GM12873 (cell line): ENCODE results near the gene SLC13A4.

Experiments
- TF ChIP-seq, protein P1 (sequence below): IDR thresholded peaks from 2 replicates; pipeline ENCODE4 v1.5.1; 2012; ENCODE audit warnings: low read depth, mild to moderate bottlenecking, moderate library complexity, low read length, control low read depth; ENCODE audit not compliant: insufficient read depth; ENCODE audit errors: missing control alignments

Gene SLC13A4

DNA sequence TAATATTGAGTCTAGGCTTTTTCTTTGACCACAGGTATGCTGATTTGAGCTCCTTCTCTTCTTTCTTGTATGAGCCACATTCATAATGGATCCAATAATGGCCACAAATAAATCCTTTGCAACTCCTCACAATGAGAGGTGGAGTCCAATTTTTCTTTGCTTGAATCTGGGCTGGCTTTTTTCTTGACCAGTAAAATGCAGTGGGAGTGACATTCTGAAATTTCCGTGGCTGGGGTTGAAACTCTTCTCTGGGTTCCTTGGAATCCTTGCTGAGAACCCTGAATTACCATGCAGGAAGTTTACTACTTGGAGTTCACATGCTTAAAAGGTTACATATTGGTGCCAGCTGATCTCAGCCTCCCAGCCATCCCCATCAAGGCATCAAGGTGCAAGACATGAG, 43.1 kb upstream of the SLC13A4 start:
- TF ChIP-seq, protein P1, sequence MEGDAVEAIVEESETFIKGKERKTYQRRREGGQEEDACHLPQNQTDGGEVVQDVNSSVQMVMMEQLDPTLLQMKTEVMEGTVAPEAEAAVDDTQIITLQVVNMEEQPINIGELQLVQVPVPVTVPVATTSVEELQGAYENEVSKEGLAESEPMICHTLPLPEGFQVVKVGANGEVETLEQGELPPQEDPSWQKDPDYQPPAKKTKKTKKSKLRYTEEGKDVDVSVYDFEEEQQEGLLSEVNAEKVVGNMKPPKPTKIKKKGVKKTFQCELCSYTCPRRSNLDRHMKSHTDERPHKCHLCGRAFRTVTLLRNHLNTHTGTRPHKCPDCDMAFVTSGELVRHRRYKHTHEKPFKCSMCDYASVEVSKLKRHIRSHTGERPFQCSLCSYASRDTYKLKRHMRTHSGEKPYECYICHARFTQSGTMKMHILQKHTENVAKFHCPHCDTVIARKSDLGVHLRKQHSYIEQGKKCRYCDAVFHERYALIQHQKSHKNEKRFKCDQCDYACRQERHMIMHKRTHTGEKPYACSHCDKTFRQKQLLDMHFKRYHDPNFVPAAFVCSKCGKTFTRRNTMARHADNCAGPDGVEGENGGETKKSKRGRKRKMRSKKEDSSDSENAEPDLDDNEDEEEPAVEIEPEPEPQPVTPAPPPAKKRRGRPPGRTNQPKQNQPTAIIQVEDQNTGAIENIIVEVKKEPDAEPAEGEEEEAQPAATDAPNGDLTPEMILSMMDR: no peak

DNA sequence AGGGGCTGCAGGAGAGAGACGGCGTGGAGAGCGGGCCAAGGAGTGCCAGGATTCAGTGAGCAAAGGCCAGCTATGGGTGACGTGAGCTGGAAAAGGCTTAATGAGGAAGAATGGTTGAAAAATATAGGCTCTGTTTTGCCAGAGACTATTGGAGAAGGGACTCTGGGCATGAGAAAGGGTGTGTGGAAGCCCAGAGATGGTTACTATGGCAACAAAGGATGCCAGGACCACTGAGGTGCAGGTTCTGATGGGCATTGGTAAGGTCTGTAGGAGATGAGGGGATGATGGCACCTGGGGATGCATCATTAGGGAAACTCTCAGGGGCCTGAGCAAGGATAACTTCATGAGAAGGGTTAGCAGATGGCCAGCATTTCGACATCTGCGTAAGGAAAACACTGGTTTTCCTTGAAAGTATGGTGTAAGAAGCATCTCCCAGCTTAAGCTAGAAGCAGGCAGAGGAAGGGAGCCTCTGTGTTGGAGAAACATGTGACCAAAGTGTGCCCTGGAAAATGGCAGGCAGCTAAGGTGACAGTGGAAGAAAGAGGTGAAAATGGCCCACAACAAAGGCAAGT, 42.2 kb upstream of the SLC13A4 start:
- TF ChIP-seq, protein P1: no peak

DNA sequence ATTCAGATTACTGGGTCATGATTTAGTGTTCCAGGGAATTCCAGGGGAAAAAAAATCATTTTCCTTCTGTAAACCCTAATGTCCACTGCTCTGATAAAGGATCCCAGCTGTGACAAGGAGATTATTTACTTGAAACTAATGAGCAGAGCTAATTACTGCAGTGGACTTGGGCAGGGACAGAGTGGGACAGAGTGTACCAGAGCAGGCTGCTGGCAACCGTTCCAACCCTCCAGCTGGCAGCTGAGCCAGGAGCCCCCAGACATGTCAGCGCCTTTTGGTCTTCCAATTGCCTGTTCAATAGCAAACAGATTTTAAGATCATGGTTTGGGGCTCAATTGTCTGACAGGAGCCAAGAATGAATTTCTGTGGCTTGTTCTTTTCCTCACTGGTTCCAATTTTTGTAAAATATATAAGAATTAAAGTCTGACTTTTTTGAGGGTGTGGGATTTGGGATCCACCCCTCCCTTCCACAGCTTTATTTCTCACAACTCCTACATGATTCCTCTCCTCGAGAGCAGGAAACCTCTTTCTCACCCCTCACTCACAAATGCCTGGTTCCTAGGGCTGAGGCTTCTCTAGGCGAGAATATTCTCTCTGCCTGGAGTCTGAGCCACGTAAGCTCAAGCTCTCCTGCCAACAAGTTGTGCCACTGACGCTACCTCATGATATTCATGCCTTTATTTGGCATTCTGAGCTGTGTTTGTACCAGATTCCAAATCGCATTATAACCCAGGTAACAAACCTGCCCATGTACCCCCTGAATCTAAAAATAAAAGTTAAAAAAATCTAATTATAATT, 41.2 kb upstream of the SLC13A4 start:
- TF ChIP-seq, protein P1: no peak

DNA sequence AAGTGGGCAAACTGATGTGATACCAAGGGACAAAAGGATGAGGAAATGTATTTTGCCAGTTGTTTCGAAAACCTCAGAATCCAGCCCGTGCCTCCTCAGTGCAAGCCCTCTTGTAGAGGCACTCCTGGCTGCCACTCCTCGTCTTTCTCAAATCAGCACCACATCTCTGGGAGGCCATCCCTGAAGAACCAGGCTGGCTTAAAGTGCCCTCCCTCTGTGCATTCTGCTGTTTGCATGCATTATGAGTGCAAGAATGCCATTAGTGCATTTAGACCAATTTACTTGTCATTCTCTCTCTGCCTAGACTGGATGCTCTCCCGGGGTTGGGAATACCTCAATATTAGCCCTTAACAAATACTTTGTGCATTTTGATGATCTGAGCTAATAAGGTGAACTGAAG, 40.5 kb upstream of the SLC13A4 start:
- TF ChIP-seq, protein P1: no peak

DNA sequence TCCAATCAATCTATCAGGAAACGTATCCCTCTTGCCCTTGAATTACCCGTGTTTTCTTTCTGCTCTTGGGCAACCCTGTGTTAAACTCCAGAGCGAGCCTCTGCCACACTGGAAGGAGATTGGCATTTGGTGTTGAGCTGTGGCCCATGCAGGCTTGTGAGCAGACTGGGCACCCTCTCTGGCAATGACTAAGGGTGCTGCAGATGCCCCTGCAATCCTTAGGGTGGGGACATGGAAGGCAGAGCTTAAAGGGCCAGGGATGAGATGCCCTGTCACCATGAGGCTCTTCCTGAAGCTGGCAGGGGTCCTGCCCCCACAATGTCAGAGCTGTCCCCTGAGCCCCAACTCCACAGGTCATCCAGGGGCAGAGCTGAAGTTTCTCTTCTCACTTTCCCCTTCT, 40.1 kb upstream of the SLC13A4 start:
- TF ChIP-seq, protein P1: no peak

DNA sequence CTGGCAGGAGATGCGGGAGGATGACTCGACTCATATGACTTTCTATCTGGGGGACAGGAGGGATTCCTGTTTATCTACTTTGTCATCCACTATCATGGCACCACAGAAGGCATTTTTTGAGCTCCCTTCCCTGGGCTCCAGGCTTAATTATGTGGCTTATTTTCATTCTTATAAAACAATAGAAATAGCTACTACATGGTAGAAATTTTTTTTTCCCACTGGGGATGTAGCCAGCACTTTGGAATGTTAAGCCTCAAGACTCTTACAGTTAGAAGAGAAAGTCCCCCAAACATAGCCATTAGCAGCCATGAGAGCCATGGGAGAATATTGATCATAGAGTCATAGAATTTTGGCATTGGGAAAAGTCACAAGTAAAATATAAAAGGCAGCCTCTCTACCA, 35.3 kb upstream of the SLC13A4 start:
- TF ChIP-seq, protein P1: no peak

DNA sequence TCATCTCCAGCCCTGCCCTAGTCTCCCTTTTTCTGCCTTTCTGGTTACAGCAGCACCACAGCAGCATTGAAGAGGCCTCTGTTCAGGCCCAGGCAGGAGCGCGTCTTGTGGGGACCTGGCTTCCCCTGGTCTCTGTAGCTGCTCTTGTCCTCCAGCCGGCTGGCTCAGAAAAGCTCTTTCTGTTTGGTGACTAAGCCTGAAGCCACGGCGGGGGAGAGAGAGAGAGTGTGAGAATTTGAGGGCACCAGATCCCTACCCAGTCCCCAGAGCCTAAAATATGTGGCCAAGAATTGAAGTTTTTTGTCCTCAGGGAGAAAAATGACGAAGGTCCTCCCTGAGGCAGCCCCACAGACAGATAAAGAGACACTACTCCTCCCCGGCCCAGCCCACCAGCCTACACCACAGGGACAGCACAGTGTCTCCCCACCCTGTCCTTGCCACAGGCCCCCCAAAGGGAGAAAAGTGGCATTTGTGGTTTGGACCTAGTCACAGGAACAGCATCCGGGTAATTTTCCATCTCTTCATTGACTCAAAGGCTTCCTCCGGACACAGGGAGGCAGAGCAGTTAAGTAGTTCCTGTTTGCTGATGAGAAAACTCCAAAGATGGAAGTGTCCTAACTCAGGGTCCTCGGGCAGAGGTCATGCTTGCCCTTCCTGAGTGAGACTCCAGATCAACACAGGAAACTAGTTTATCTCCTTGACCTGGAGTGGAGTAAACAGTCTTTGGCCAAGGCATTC, 33.9 kb upstream of the SLC13A4 start:
- TF ChIP-seq, protein P1: no peak
